ENCODE data around the gene EFNB3.

The EFNB3 gene

DNA sequence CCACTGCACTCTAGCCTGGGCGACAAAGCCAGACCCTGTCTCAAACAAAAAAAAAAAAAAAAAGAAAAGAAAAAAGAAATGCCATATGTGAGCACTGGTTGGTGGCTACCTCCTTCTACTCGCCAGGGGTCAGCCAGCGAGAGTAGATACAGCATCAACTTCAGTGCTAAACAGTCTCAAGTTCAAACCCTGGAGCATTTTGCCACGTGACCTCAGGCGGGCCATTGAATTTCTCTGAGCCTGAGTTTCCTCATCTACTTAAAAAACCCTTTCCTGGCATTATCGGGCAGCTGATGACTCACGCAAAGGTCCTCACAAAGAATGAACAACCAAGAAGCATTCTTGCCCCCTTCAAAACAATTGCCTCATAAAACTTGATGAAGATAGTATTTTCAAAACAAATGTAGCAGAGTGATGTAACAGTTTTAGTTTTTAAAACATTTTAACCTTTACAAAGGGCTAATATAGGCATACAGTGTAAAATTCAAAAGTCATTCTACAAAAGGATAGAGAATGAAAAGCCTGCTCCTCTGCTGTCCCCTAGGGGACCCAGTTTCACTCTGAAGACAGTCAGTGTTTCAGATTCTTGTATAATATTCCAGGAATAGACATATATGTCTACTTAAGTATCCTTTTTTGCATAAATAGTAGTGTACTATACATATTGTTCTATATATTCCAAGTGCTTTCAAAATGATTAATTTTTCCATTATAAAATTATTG is 40.9 kb downstream of the EFNB3 start:
- 0 out of 2 replicates have a peak, but pooled peaks cover 2% of the 10 kb centered on the region for H3F3A ChIP-seq (ENCODE audit: control insufficient read depth, insufficient read depth)
- H3K4me1 ChIP-seq (ENCODE audit: control insufficient read depth, low read length) = no peaks in the 10 kb centered on the region

GRCh38 chr17:7747635-7748071 is 42.7 kb downstream of the EFNB3 start:
- Histone ChIP-seq H3K36me3 (ENCODE audit: control insufficient read depth, low read length) (no peaks in the 10 kb centered on the region), H3K4me1 (ENCODE audit: control insufficient read depth, low read length) (no peaks in the 10 kb centered on the region), H3K27ac (ENCODE audit: low read depth, low read length) (no peak overlapping the region), H3F3A (ENCODE audit: control insufficient read depth, insufficient read depth) (0 out of 2 replicates have a peak, but pooled peaks cover 2% of the 10 kb centered on the region), H3K79me2 (ENCODE audit: control insufficient read depth, low read length) (no peaks in the 10 kb centered on the region), H3K4me2 (ENCODE audit: low read length) (no peak overlapping the region), H4K20me1 (ENCODE audit: control insufficient read depth, insufficient read depth, low read depth, low read length) (no peaks in the 10 kb centered on the region), H3K9me3 (ENCODE audit: control insufficient read depth, insufficient read depth, low read length) (no peaks in the 10 kb centered on the region), H3K27me3 (ENCODE audit: control insufficient read depth, low read length) (peaks cover 5% of the 10 kb centered on the region; the same call in 1 of the 2 replicates), H3K4me3 (ENCODE audit: low read length) (no peak overlapping the region), H3K9me2 (replicated peaks; ENCODE audit: control insufficient read depth, low read length) (no peaks in the 10 kb centered on the region)
- no peak for TF ChIP-seq CTCF (IDR thresholded peaks at IDR 0.05; ENCODE audit: low read depth, low read length, poor library complexity, severe bottlenecking)
- TF ChIP-seq EZH2phosphoT487 (IDR thresholded peaks at IDR 0.05; ENCODE audit: borderline replicate concordance, low read length) = no peak

More for the DNA sequence above, 40.9 kb downstream of the EFNB3 start:
- no peaks in the 10 kb centered on the region for H3K9me3 ChIP-seq (ENCODE audit: control insufficient read depth, insufficient read depth, low read length)
- no peak overlapping the region for H3K27ac ChIP-seq (ENCODE audit: low read depth, low read length)
- H4K20me1 ChIP-seq (ENCODE audit: control insufficient read depth, insufficient read depth, low read depth, low read length) = no peaks in the 10 kb centered on the region
- no peaks in the 10 kb centered on the region for H3K9me2 ChIP-seq (replicated peaks; ENCODE audit: control insufficient read depth, low read length)
- H3K4me3 ChIP-seq (ENCODE audit: low read length) = no peak overlapping the region
- no peaks in the 10 kb centered on the region for H3K79me2 ChIP-seq (ENCODE audit: control insufficient read depth, low read length)
- TF ChIP-seq CTCF (IDR thresholded peaks at IDR 0.05; ENCODE audit: low read depth, low read length, poor library complexity, severe bottlenecking) = no peak
- TF ChIP-seq EZH2phosphoT487 (IDR thresholded peaks at IDR 0.05; ENCODE audit: borderline replicate concordance, low read length) = no peak
- peaks cover 5% of the 10 kb centered on the region; the same call in 1 of the 2 replicates for H3K27me3 ChIP-seq (ENCODE audit: control insufficient read depth, low read length)
- no peaks in the 10 kb centered on the region for H3K36me3 ChIP-seq (ENCODE audit: control insufficient read depth, low read length)
- no peak overlapping the region for H3K4me2 ChIP-seq (ENCODE audit: low read length)

DNA sequence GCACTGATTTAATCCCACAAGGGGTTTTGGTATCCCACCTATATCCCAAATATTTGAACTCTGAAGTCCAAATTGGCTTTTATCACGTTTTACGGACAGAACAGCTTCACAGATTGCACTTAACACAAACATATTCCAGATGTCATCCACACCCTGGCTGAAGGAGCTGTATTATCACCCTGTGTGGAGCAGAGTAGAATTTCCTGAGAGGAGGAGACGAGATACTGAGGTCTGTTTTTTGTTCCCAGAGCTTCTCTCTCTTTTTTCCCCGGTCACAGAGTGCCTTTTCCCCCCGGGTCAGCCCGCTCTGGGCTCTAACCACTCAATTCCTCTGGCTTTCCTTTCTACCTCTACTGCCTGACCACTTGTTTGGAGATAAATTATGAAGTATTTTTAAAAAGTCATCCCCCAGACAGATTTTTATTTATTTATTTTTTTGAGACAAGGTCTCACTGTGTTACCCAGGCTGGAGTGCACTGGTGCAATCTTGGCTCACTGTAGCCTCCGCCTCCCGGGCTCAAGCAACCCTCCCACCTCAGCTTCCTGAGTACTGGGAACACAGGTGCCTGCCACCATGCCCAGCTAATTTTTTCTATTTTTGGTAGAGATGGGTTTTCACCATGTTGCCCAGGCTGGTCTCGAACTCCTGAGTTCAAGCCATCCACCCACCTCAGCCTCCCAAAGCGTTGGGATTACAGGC is 43.2 kb downstream of the EFNB3 start:
- H3F3A ChIP-seq (ENCODE audit: control insufficient read depth, insufficient read depth) = 0 out of 2 replicates have a peak, but pooled peaks cover 2% of the 10 kb centered on the region
- no peak overlapping the region for H3K4me3 ChIP-seq (ENCODE audit: low read length)

More for the DNA sequence above, 43.2 kb downstream of the EFNB3 start:
- Histone ChIP-seq H3K27ac (ENCODE audit: low read depth, low read length) (no peak overlapping the region), H3K36me3 (ENCODE audit: control insufficient read depth, low read length) (no peaks in the 10 kb centered on the region), H3K4me1 (ENCODE audit: control insufficient read depth, low read length) (no peaks in the 10 kb centered on the region), H3K4me2 (ENCODE audit: low read length) (no peak overlapping the region), H3K9me2 (replicated peaks; ENCODE audit: control insufficient read depth, low read length) (no peaks in the 10 kb centered on the region), H3K79me2 (ENCODE audit: control insufficient read depth, low read length) (no peaks in the 10 kb centered on the region), H3K9me3 (ENCODE audit: control insufficient read depth, insufficient read depth, low read length) (no peaks in the 10 kb centered on the region), H4K20me1 (ENCODE audit: control insufficient read depth, insufficient read depth, low read depth, low read length) (no peaks in the 10 kb centered on the region), H3K27me3 (ENCODE audit: control insufficient read depth, low read length) (peaks cover 5% of the 10 kb centered on the region; the same call in 1 of the 2 replicates)
- TF ChIP-seq EZH2phosphoT487 (IDR thresholded peaks at IDR 0.05; ENCODE audit: borderline replicate concordance, low read length) = no peak
- TF ChIP-seq CTCF (IDR thresholded peaks at IDR 0.05; ENCODE audit: low read depth, low read length, poor library complexity, severe bottlenecking) = no peak

Data from DOHH2 (cell line).